PC-9 (cell line): ENCODE results near the gene VPS13D. TPM values are rescaled to one million over a fixed set of nuclear protein-coding genes. Genes with fewer than 3 reads are reported as not detected.

ENCODE experiments used
- BruUV-seq: library from RNA; stranded (reverse); fragments of 400-500 nt; replicated peaks from 2 replicates; lab custom pipeline; 2021; lab: Mats Ljungman, UMichigan
- CTCF ChIA-PET: fragments of 300-600 bp; sonication (Branson Sonifier 250); formaldehyde crosslinking; loops from one replicate; lab custom pipeline; 2022; ENCODE audit warnings: antibody characterized with exemption; lab: Charles Lee
- POLR2A ChIA-PET: fragments of 300-600 bp; sonication (Branson Sonifier 250); formaldehyde crosslinking; loops from one replicate; lab custom pipeline; 2022; ENCODE audit warnings: antibody characterized with exemption; ENCODE audit not compliant: unreplicated experiment; lab: Charles Lee
- DNase-seq, 2 experiments: peaks; one replicate each; pipeline versions ENCODE4 v3.0.0 to v3.0.0-alpha.2; 2015 to 2022; ENCODE audit warnings: mixed read lengths in 1 of 2
- H2AFZ ChIP-seq: fragments of 200-600 bp; sonication (generic); 2 replicates; pipeline ENCODE4 v1.8.1; 2017; ENCODE audit warnings: antibody characterized with exemption
- H3F3A ChIP-seq: fragments of 200-600 bp; sonication (generic); 2 replicates; pipeline ENCODE4 v1.8.1; 2017; ENCODE audit warnings: antibody characterized with exemption, mild to moderate bottlenecking, low read depth; ENCODE audit not compliant: insufficient read depth
- H3K27ac ChIP-seq: fragments of 200-600 bp; sonication (generic); 2 replicates; pipeline ENCODE4 v1.6.1; 2016; ENCODE audit warnings: mixed run types
- H3K27me3 ChIP-seq: fragments of 200-600 bp; sonication (generic); 2 replicates; pipeline ENCODE4 v1.6.1; 2016; ENCODE audit warnings: low read depth, mixed run types; ENCODE audit not compliant: insufficient read depth
- H3K36me3 ChIP-seq: fragments of 200-600 bp; sonication (generic); 2 replicates; pipeline ENCODE4 v1.6.1; 2016; ENCODE audit warnings: low read depth, mixed run types
- H3K4me1 ChIP-seq: fragments of 200-600 bp; sonication (generic); replicated peaks from 2 replicates; pipeline ENCODE4 v1.6.1; 2016; ENCODE audit warnings: mixed run types; ENCODE audit not compliant: insufficient read depth
- H3K4me2 ChIP-seq: fragments of 200-600 bp; sonication (generic); 2 replicates; pipeline ENCODE4 v1.6.1; 2017; ENCODE audit warnings: mixed run types
- H3K4me3 ChIP-seq: fragments of 200-600 bp; sonication (generic); 2 replicates; pipeline ENCODE4 v1.6.1; 2016; ENCODE audit warnings: mixed run types
- H3K79me2 ChIP-seq: fragments of 200-600 bp; sonication (generic); 2 replicates; pipeline ENCODE4 v1.6.1; 2017; ENCODE audit warnings: low read depth, mixed run types
- H3K9me2 ChIP-seq: fragments of 200-600 bp; sonication (generic); 2 replicates; pipeline ENCODE4 v1.8.1; 2017; ENCODE audit warnings: mild to moderate bottlenecking; ENCODE audit not compliant: insufficient read depth
- H3K9me3 ChIP-seq: fragments of 200-600 bp; sonication (generic); 2 replicates; pipeline ENCODE4 v1.8.1; 2016; ENCODE audit warnings: low read depth; ENCODE audit not compliant: insufficient read depth
- H4K20me1 ChIP-seq: fragments of 200-600 bp; sonication (generic); 2 replicates; pipeline ENCODE4 v1.8.1; 2017; ENCODE audit not compliant: insufficient read depth
- EZH2 ChIP-seq: fragments of 200-600 bp; sonication (generic); IDR thresholded peaks from 2 replicates; pipeline ENCODE4 v1.8.0; 2017; ENCODE audit warnings: antibody characterized with exemption, low read depth
- intact Hi-C: fragments of 100-400 bp; cut with micrococcal nuclease; formaldehyde crosslinking; loops from one replicate; pipeline ENCODE4 v1.10.0; 2022; ENCODE audit not compliant: unreplicated experiment
- total RNA-seq: library from RNA; stranded (reverse); gene quantifications from 2 replicates; pipeline ENCODE4 v1.2.3, GENCODE V29; 2021
- TF ChIP-seq, protein P1 (sequence below): fragments of 200-600 bp; sonication (generic); conservative IDR thresholded peaks from 2 replicates; pipeline ENCODE4 v1.6.1; 2017; ENCODE audit warnings: mixed run types, antibody characterized with exemption, mild to moderate bottlenecking, moderate library complexity

Gene VPS13D
- total RNA-seq, 1 experiment from 2014 or later: 36.2 TPM

DNA sequence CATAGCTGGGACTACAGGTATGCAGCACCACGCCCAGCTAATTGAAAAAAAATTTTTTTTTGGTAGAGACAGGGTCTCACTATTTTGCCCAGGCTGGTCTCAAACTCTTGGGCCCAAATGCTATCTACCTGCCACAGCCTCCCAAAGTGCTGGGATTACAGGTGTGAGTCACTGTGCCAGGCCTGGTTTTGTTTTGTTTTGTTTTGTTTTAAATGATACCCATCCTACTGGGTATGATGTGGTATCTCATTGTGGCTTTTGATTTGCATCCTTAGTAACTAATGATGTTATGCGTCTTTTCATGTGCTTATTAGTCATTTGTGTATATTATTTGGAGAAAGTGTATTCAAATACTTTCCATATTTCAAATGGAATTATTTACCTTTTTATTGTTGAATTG is 142.3 kb downstream of the VPS13D start:
- ChIA-PET POLR2A (no interaction called here), CTCF (no interaction called here)
- H3K27me3 ChIP-seq: no peaks in the 10 kb centered on the region
- no peak overlapping the region for H3K4me3 ChIP-seq
- H3K79me2 ChIP-seq: no peaks in the 10 kb centered on the region
- TF ChIP-seq, protein P1, sequence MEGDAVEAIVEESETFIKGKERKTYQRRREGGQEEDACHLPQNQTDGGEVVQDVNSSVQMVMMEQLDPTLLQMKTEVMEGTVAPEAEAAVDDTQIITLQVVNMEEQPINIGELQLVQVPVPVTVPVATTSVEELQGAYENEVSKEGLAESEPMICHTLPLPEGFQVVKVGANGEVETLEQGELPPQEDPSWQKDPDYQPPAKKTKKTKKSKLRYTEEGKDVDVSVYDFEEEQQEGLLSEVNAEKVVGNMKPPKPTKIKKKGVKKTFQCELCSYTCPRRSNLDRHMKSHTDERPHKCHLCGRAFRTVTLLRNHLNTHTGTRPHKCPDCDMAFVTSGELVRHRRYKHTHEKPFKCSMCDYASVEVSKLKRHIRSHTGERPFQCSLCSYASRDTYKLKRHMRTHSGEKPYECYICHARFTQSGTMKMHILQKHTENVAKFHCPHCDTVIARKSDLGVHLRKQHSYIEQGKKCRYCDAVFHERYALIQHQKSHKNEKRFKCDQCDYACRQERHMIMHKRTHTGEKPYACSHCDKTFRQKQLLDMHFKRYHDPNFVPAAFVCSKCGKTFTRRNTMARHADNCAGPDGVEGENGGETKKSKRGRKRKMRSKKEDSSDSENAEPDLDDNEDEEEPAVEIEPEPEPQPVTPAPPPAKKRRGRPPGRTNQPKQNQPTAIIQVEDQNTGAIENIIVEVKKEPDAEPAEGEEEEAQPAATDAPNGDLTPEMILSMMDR: no peak
- TF ChIP-seq EZH2: no peak
- BruUV-seq: no TSS peak
- no peak overlapping the region for H2AFZ ChIP-seq
- no peaks in the 10 kb centered on the region for H3K4me1 ChIP-seq
- H3K27ac ChIP-seq: no peak overlapping the region
- no peaks in the 10 kb centered on the region for H3K9me3 ChIP-seq
- no peaks in the 10 kb centered on the region for H3K9me2 ChIP-seq
- 0 out of 2 replicates have a peak, but pooled peaks cover 6% of the 10 kb centered on the region for H3K36me3 ChIP-seq
- no peaks in the 10 kb centered on the region for H4K20me1 ChIP-seq
- no peaks in the 10 kb centered on the region for H3F3A ChIP-seq
- no peak overlapping the region for H3K4me2 ChIP-seq
- intact Hi-C loops: no loop called here
- DNase-seq: no peak

- H3K79me2 ChIP-seq: no peaks in the 10 kb centered on the region
- H3K9me3 ChIP-seq: no peaks in the 10 kb centered on the region
- no peak overlapping the region for H3K27ac ChIP-seq
- H3F3A ChIP-seq: no peaks in the 10 kb centered on the region
- DNase-seq: no peak
- POLR2A ChIA-PET: no interaction called here
- H3K4me2 ChIP-seq: no peak overlapping the region
- no peaks in the 10 kb centered on the region for H3K4me1 ChIP-seq
- H3K4me3 ChIP-seq: no peak overlapping the region
- no peak for TF ChIP-seq EZH2
- TF ChIP-seq, protein P1: no peak
- no peak overlapping the region for H2AFZ ChIP-seq
- no TSS peak for BruUV-seq
- no peaks in the 10 kb centered on the region for H3K27me3 ChIP-seq
- CTCF ChIA-PET: no interaction called here
- intact Hi-C loops: no loop called here
- no peaks in the 10 kb centered on the region for H3K9me2 ChIP-seq
- 0 out of 2 replicates have a peak, but pooled peaks cover 6% of the 10 kb centered on the region for H3K36me3 ChIP-seq
- no peaks in the 10 kb centered on the region for H4K20me1 ChIP-seq
Observed at GRCh38 chr1:12372761-12373160, 142.9 kb downstream of the VPS13D start.

DNA sequence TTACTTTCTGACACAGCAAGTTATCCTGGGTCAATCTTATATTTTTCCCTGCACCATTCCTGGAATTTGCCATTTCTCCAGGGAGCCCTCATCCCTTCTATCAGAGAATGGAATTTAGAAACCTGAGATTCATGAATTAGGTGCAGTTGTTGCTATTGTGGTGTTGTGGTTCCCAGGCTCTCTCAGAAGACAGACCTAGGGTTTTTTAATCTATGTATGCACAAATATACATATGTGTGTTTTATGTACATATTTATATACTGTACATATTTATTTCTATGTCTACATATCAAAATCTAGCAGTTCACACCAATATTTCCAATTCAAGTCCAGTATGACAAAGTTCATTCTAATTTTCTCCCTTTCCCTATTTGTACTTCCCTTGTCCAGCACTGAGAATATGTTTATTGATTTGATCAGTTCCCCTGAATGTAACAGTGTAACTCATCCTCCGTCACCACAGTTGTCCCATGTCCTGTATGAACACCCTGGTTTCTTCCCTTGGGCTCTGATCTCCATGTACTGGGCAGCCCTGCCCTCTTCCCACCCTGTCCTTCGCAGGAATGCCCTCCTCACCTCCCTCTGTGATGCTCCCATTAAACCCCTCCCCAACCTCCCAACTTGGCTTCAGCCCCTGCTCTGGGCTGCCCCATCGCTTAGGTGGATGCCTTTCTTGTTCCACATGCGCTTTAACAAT is 145.5 kb downstream of the VPS13D start:
- ChIA-PET CTCF (no interaction called here), POLR2A (no interaction called here)
- Histone ChIP-seq H4K20me1 (no peaks in the 10 kb centered on the region), H3K4me3 (no peak overlapping the region), H3K9me3 (no peaks in the 10 kb centered on the region), H2AFZ (no peak overlapping the region), H3K4me2 (no peak overlapping the region), H3K27ac (no peak overlapping the region), H3F3A (peaks cover under 1% of the 10 kb centered on the region; the same call in 1 of the 2 replicates), H3K4me1 (peaks cover 5% of the 10 kb centered on the region), H3K36me3 (peaks cover 1% of the 10 kb centered on the region; the same call in 1 of the 2 replicates), H3K79me2 (no peaks in the 10 kb centered on the region), H3K9me2 (no peaks in the 10 kb centered on the region), H3K27me3 (no peaks in the 10 kb centered on the region)
- intact Hi-C loops: no loop called here
- BruUV-seq: no TSS peak
- TF ChIP-seq, protein P1: no peak
- TF ChIP-seq EZH2: no peak
- no peak for DNase-seq
